C4-2B (cell line): ENCODE results near the gene ITGAV.

Source experiments
- CTCF ChIP-seq: fragments of 450-650 bp; conservative IDR thresholded peaks from 2 replicates; pipeline ENCODE4 v1.5.1; 2017; ENCODE audit warnings: mild to moderate bottlenecking
- ZFX ChIP-seq: fragments of 450-650 bp; IDR thresholded peaks from 2 replicates; pipeline ENCODE4 v1.6.1; 2017

- TF ChIP-seq CTCF (no peak), ZFX (no peak)
Observed at GRCh38 chr2:186688813-186689212, 99.0 kb downstream of the ITGAV start.
